Neural cell (in vitro differentiated cells): ENCODE data around the gene PABPN1L. TPM values are rescaled to one million over a fixed set of nuclear protein-coding genes. Genes with fewer than 3 reads are reported as not detected.

Experiments
- H2AFZ ChIP-seq: fragments of 200-600, 300-800 bp; sonication (generic), shearing (Covaris generic); 2 replicates; pipeline ENCODE4 v1.6.0; 2014; ENCODE audit warnings: low read depth, mild to moderate bottlenecking, antibody characterized with exemption, low read length, moderate library complexity
- H3F3A ChIP-seq: fragments of 200-600 bp; shearing (Covaris generic); 2 replicates; pipeline ENCODE4 v1.6.1; 2016; ENCODE audit warnings: mild to moderate bottlenecking, moderate library complexity, mixed read lengths, antibody characterized with exemption, low read length; ENCODE audit not compliant: insufficient read depth, poor library complexity, severe bottlenecking
- H3K27ac ChIP-seq: fragments of 200-600, 300-800 bp; sonication (generic), shearing (Covaris generic); 2 replicates; pipeline ENCODE4 v1.5.1; 2014; ENCODE audit warnings: mild to moderate bottlenecking, low read length, moderate library complexity
- H3K27me3 ChIP-seq: fragments of 300-800, 200-600 bp; sonication (generic), shearing (Covaris generic); 2 replicates; pipeline ENCODE4 v1.6.0; 2014; ENCODE audit warnings: mild to moderate bottlenecking, low read depth, low read length, moderate library complexity; ENCODE audit not compliant: insufficient read depth
- H3K36me3 ChIP-seq: fragments of 300-800, 200-600 bp; sonication (generic), shearing (Covaris generic); 2 replicates; pipeline ENCODE4 v1.5.1; 2014; ENCODE audit warnings: mild to moderate bottlenecking, antibody characterized with exemption, low read length, moderate library complexity; ENCODE audit not compliant: insufficient read depth
- H3K4me2 ChIP-seq: fragments of 300-800, 200-600 bp; sonication (generic), shearing (Covaris generic); 2 replicates; pipeline ENCODE4 v1.6.0; 2014; ENCODE audit warnings: mild to moderate bottlenecking, low read length
- H3K4me3 ChIP-seq: fragments of 300-800, 200-600 bp; sonication (generic), shearing (Covaris generic); 2 replicates; pipeline ENCODE4 v1.5.1; 2014; ENCODE audit warnings: mild to moderate bottlenecking, low read length, moderate library complexity
- H3K79me2 ChIP-seq: fragments of 200-600 bp; shearing (Covaris generic); replicated peaks from 2 replicates; pipeline ENCODE4 v1.6.0; 2014; ENCODE audit warnings: mild to moderate bottlenecking, low read length, moderate library complexity; ENCODE audit not compliant: insufficient read depth
- H3K9ac ChIP-seq: fragments of 300-800, 200-600 bp; sonication (generic), shearing (Covaris generic); 2 replicates; pipeline ENCODE4 v1.6.1; 2016; ENCODE audit warnings: mild to moderate bottlenecking, low read length, mixed read lengths
- H3K9me2 ChIP-seq: fragments of 200-600 bp; shearing (Covaris generic); 2 replicates; pipeline ENCODE4 v1.6.1; 2016; ENCODE audit warnings: mild to moderate bottlenecking, low read length, mixed read lengths; ENCODE audit not compliant: insufficient read depth
- H3K9me3 ChIP-seq: fragments of 200-600, 300-800 bp; sonication (generic), shearing (Covaris generic); 2 replicates; pipeline ENCODE4 v1.6.1; 2016; ENCODE audit warnings: mild to moderate bottlenecking, mixed run types, low read length, moderate library complexity, mixed read lengths
- H4K20me1 ChIP-seq: fragments of 200-600 bp; shearing (Covaris generic); 2 replicates; pipeline ENCODE4 v1.6.1; 2016; ENCODE audit warnings: mild to moderate bottlenecking, mixed run types; ENCODE audit not compliant: insufficient read depth
- CTCF ChIP-seq: fragments of 450-650 bp; IDR thresholded peaks from 2 replicates; pipeline ENCODE4 v1.5.1; 2014; ENCODE audit warnings: antibody characterized with exemption, mild to moderate bottlenecking, moderate library complexity; ENCODE audit not compliant: poor library complexity, severe bottlenecking
- EP300 ChIP-seq: fragments of 450-650 bp; conservative IDR thresholded peaks from 2 replicates; pipeline ENCODE4 v1.6.1; 2014; ENCODE audit warnings: antibody characterized with exemption, mild to moderate bottlenecking, moderate library complexity; ENCODE audit not compliant: poor library complexity, severe bottlenecking
- EZH2 ChIP-seq: fragments of 200-600, 300-800 bp; shearing (Covaris generic), sonication (generic); IDR thresholded peaks from 2 replicates; pipeline ENCODE4 v1.6.1; 2014; ENCODE audit warnings: antibody characterized with exemption, low read length, borderline replicate concordance, mild to moderate bottlenecking; ENCODE audit not compliant: insufficient read depth, poor library complexity, severe bottlenecking
- MXI1 ChIP-seq: fragments of 450-650 bp; conservative IDR thresholded peaks from 2 replicates; pipeline ENCODE4 v1.6.1; 2014; ENCODE audit warnings: antibody characterized with exemption, mild to moderate bottlenecking; ENCODE audit not compliant: poor library complexity, severe bottlenecking
- POLR2AphosphoS5 ChIP-seq: IDR thresholded peaks from 2 replicates; pipeline ENCODE4 v1.6.1; 2012
- RAD21 ChIP-seq: fragments of 450-650 bp; conservative IDR thresholded peaks from 2 replicates; pipeline ENCODE4 v1.6.1; 2014; ENCODE audit warnings: antibody characterized with exemption, mild to moderate bottlenecking, moderate library complexity
- REST ChIP-seq: IDR thresholded peaks from 2 replicates; pipeline ENCODE4 v1.6.1; 2012; ENCODE audit warnings: borderline replicate concordance
- SMC3 ChIP-seq: fragments of 450-650 bp; conservative IDR thresholded peaks from 2 replicates; pipeline ENCODE4 v1.6.1; 2014; ENCODE audit warnings: antibody characterized with exemption, mild to moderate bottlenecking, moderate library complexity; ENCODE audit not compliant: poor library complexity
- TAF1 ChIP-seq: IDR thresholded peaks from 2 replicates; pipeline ENCODE4 v1.6.1; 2012; ENCODE audit warnings: low read depth
- polyA plus RNA-seq: library from polyadenylated mRNA; depleted of rRNA; stranded (reverse); fragments of >200 nt; gene quantifications from 2 replicates; pipeline ENCODE4 v1.2.3, GENCODE V29; 2014

PABPN1L gene
- polyA plus RNA-seq, 1 donor from 2014 or later = 0.20 TPM

GRCh38 chr16:88865742-88866141 lies 718 bp downstream of the PABPN1L start:
- no peaks in the 10 kb centered on the region for H3K36me3 ChIP-seq
- no peaks in the 10 kb centered on the region for H3K79me2 ChIP-seq
- no peak overlapping the region for H3K27ac ChIP-seq
- H3K9me3 ChIP-seq = no peaks in the 10 kb centered on the region
- TF ChIP-seq MXI1 = no peak
- no peak for TF ChIP-seq SMC3
- no peak for TF ChIP-seq RAD21
- no peak for TF ChIP-seq POLR2AphosphoS5
- H3F3A ChIP-seq = no peaks in the 10 kb centered on the region
- no peak overlapping the region for H3K4me3 ChIP-seq
- no peaks in the 10 kb centered on the region for H3K9me2 ChIP-seq
- no peak overlapping the region for H3K9ac ChIP-seq
- no peak overlapping the region for H3K4me2 ChIP-seq
- H4K20me1 ChIP-seq = no peaks in the 10 kb centered on the region
- no peak overlapping the region for H2AFZ ChIP-seq
- H3K27me3 ChIP-seq = no peaks in the 10 kb centered on the region

- no peaks in the 10 kb centered on the region for H3K36me3 ChIP-seq
- no peaks in the 10 kb centered on the region for H3K79me2 ChIP-seq
- H3K27me3 ChIP-seq = no peaks in the 10 kb centered on the region
- no peaks in the 10 kb centered on the region for H3K9me3 ChIP-seq
- no peak overlapping the region for H3K4me3 ChIP-seq
- H3K9ac ChIP-seq = no peak overlapping the region
- no peak overlapping the region for H3K4me2 ChIP-seq
- no peak overlapping the region for H3K27ac ChIP-seq
- TF ChIP-seq EZH2 (no peak), CTCF (no peak), SMC3 (no peak), EP300 (no peak), RAD21 (no peak), MXI1 (no peak), POLR2AphosphoS5 (no peak), REST (no peak)
- H3K9me2 ChIP-seq = no peaks in the 10 kb centered on the region
- H2AFZ ChIP-seq = no peak overlapping the region
- H3F3A ChIP-seq = no peaks in the 10 kb centered on the region
- no peaks in the 10 kb centered on the region for H4K20me1 ChIP-seq
Measured at GRCh38 chr16:88865310-88865709, 1.1 kb downstream of the PABPN1L start.

GRCh38 chr16:88864521-88864920 lies 1.9 kb downstream of the PABPN1L start:
- H2AFZ ChIP-seq = no peak overlapping the region
- no peaks in the 10 kb centered on the region for H3K36me3 ChIP-seq
- no peak overlapping the region for H3K4me2 ChIP-seq
- H3K79me2 ChIP-seq = no peaks in the 10 kb centered on the region
- H3K9ac ChIP-seq = no peak overlapping the region
- no peaks in the 10 kb centered on the region for H4K20me1 ChIP-seq
- no peak overlapping the region for H3K27ac ChIP-seq
- H3K4me3 ChIP-seq = no peak overlapping the region
- TF ChIP-seq CTCF (no peak), MXI1 (no peak), TAF1 (no peak), SMC3 (no peak), EP300 (no peak), REST (no peak), RAD21 (no peak), POLR2AphosphoS5 (no peak), EZH2 (no peak)
- no peaks in the 10 kb centered on the region for H3K9me2 ChIP-seq
- H3K9me3 ChIP-seq = no peaks in the 10 kb centered on the region
- no peaks in the 10 kb centered on the region for H3K27me3 ChIP-seq
- H3F3A ChIP-seq = no peaks in the 10 kb centered on the region
